Jurkat, Clone E6-1 (cell line): ENCODE results near the gene TCF7L1.
A peak's percentile ranks its signal among the peaks of the same experiment; 100 is the strongest.

Experiments
- DNase-seq: peaks from one replicate; pipeline ENCODE4 v3.0.0-alpha.2; 2011; ENCODE audit warnings: low read depth, low spot score
- H3K4me3 ChIP-seq: 2 replicates; pipeline ENCODE4 v1.5.1; 2011; ENCODE audit warnings: mild to moderate bottlenecking, low read length, control low read depth, moderate library complexity

Gene TCF7L1

DNA sequence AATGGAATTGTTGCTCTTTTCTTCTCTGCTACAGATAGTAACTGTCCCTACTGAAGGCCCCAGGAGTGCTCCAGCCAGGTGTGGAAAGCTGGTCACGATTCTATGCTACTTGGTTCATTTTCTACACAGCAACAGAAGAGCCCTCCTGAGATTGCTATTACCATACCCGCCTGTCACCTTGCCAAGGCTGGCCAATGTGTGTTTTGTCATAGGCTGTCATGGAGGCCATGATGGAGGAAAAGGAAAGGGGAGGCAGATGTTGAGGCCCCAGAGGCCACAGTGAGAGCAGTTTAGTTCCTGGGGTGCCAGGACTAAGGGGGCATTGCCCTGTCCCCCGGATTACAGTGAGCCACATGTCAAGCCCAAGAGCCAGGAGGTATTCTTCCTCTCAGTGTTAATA lies 222.3 kb downstream of the TCF7L1 start:
- peak overlapping the region; percentile 82 for H3K4me3 ChIP-seq
- no peak for DNase-seq

DNA sequence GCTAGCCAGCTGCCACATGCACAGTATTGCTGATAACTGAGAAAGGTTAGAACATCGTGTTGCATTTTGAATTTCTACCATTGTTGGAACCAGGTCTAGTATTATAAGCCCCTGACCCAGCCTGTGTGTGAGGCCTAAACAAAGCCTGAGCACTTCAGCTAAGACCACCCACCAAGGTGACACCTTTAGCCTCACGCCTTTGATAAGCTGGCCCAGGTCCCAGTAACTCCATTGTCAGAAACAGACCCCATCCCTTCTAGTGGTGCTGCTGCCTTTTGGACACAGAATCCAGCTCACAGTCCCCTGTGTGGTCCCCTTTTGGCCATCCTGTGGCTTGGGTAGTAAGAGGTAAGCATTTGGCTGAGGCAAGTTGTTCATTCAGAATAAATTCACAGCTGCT lies 223.0 kb downstream of the TCF7L1 start:
- no peak for DNase-seq
- no peak overlapping the region for H3K4me3 ChIP-seq

- no peak for DNase-seq
- no peak overlapping the region for H3K4me3 ChIP-seq
These were observed 224.5 kb downstream of the TCF7L1 start for GRCh38 chr2:85357736-85358135.
